ENCODE results near the gene RBM38.

Gene RBM38

DNA sequence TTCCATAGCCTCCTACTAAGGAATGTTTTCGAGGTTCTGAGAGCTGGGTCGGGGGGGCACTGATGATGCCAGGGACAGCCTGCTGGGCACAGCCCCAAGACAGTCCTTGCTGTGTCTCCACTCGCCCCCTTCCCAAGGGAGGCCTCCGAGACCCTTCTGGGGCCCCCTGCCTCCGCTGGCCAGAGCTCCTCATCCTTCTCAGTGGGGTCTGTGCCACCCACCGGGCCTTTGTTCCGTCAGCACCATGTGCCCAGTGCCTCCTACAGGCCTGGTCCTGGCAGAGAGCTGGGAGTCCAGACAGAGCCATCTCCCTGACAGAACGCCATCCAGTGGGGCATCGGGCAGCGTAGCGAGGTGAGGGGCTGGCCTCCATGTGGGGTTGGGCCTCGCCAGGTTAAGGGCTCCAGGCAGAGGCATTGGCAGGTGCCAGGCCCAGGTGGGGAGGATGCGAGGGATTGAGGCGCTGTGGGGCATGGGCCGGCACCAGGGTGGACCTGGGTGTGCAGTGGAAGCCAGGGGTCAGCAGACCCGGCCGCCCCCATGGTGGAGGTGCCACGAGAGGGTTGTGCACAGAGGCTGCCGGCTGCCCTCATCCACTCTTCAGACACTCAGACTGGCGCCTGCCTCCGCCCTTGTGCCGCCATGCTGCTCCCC is 13.3 kb downstream of the RBM38 start:
- no peak for DNase-seq (ENCODE audit: low read depth)

DNA sequence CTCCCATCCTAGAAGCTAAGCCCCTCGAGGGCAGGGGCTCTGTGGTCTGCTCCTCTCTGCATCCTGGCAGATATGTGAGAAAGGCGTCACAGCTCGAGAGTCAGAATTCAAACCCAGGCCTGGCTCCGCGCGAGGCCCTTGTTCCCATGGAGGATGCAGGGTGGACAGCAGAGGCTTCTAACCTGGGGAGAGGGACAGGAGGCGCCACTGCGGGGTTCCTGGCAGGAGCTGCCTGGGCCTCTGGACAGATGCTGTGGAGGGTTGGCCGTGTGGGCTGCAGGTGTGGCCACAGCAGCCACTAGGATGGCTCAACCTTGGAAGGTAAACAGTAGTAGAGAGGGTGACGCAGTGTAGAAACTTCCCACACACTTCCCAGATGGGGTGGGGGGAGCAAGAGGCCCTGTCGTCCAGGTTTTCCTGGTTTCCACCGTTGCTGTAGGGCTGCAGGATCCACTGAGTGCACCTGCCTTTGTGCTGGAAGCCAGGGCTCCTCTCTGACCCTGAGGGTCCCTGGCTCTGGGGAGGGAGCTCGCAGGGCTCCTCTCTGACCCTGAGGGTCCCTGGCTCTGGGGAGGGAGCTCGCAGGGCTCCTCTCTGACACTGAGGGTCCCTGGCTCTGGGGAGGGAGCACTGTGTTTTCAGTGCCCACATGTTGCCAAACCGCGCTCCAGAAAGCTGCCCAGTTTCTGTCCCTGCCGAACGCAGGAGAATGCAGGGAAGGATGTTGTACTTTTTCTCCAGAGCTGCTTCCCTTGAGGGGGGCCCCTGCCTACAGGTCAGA is 14.2 kb downstream of the RBM38 start:
- no peak for DNase-seq (ENCODE audit: low read depth)
- H3K4me3 ChIP-seq (ENCODE audit: low read length): no peak overlapping the region
- TF ChIP-seq, protein P1, sequence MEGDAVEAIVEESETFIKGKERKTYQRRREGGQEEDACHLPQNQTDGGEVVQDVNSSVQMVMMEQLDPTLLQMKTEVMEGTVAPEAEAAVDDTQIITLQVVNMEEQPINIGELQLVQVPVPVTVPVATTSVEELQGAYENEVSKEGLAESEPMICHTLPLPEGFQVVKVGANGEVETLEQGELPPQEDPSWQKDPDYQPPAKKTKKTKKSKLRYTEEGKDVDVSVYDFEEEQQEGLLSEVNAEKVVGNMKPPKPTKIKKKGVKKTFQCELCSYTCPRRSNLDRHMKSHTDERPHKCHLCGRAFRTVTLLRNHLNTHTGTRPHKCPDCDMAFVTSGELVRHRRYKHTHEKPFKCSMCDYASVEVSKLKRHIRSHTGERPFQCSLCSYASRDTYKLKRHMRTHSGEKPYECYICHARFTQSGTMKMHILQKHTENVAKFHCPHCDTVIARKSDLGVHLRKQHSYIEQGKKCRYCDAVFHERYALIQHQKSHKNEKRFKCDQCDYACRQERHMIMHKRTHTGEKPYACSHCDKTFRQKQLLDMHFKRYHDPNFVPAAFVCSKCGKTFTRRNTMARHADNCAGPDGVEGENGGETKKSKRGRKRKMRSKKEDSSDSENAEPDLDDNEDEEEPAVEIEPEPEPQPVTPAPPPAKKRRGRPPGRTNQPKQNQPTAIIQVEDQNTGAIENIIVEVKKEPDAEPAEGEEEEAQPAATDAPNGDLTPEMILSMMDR (IDR thresholded peaks at IDR 0.05; ENCODE audit: insufficient read depth, low read depth, low read length, missing control alignments): no peak

More for the DNA sequence above, 13.3 kb downstream of the RBM38 start:
- TF ChIP-seq, protein P1 (IDR thresholded peaks at IDR 0.05; ENCODE audit: insufficient read depth, low read depth, low read length, missing control alignments): no peak
- no peak overlapping the region for H3K4me3 ChIP-seq (ENCODE audit: low read length)

DNA sequence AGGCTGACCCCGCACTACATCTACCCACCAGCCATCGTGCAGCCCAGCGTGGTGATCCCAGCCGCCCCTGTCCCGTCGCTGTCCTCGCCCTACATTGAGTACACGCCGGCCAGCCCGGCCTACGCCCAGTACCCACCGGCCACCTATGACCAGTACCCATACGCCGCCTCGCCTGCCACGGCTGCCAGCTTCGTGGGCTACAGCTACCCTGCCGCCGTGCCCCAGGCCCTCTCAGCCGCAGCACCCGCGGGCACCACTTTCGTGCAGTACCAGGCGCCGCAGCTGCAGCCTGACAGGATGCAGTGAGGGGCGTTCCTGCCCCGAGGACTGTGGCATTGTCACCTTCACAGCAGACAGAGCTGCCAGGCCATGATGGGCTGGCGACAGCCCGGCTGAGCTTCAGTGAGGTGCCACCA is 16.4 kb downstream of the RBM38 start:
- DNase-seq (ENCODE audit: low read depth): no peak
- TF ChIP-seq, protein P1 (IDR thresholded peaks at IDR 0.05; ENCODE audit: insufficient read depth, low read depth, low read length, missing control alignments): no peak
- no peak overlapping the region for H3K4me3 ChIP-seq (ENCODE audit: low read length)

DNA sequence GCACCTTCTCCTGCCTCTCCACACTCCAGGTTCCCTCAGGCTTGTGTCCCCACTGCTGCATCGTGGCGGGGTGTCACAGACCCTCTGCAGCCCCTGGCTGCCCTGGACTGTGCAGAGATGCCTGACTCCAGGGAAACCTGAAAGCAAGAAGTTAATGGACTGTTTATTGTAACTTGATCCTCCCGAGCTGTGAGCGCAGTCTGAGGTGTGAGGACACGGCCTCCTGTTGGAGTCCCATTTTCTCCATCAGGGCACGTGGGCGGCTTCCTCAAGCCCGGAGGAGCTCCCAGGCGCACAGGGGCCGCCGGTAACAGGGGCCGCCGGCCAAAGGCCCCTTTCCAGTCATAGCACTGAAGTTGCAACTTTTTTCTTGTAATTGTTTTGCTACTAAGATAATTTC is 16.9 kb downstream of the RBM38 start:
- no peak for DNase-seq (ENCODE audit: low read depth)
- TF ChIP-seq, protein P1 (IDR thresholded peaks at IDR 0.05; ENCODE audit: insufficient read depth, low read depth, low read length, missing control alignments): no peak
- H3K4me3 ChIP-seq (ENCODE audit: low read length): no peak overlapping the region

DNA sequence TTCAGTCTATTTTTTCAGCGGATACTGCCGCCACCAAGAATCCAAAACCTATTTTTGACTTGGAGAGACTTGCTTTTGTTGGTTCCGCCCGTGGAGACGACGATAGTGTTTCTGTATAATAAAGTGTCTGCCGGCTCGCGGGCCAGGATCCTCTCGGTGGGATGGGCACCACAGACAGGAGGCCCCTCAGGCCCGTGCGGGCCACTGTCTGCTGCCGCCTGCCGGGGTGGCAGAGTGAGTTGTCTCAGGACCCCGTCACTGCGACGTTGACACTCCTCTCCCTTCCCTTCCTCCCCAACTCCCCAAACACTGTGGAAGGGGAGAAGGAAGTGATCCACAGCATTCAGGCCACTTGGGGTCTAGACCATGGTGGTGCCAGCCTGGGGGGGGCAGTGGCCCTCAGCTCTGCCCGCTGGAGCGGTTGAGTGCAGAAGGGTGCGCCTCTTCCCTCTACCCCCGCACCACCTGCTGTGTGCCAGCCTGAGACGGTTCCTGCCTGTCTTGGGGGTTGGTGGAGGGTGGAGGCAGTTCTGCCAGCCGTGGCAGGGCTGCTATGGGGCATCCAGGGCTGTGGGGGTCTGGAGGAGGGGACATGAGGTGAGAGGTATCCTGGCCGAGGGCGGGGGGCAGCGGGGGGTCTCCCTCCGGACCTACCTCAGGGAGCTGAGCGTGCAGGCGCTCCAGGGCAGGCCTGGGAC is 17.5 kb downstream of the RBM38 start:
- DNase-seq (ENCODE audit: low read depth): no peak
- no peak overlapping the region for H3K4me3 ChIP-seq (ENCODE audit: low read length)
- TF ChIP-seq, protein P1 (IDR thresholded peaks at IDR 0.05; ENCODE audit: insufficient read depth, low read depth, low read length, missing control alignments): no peak

DNA sequence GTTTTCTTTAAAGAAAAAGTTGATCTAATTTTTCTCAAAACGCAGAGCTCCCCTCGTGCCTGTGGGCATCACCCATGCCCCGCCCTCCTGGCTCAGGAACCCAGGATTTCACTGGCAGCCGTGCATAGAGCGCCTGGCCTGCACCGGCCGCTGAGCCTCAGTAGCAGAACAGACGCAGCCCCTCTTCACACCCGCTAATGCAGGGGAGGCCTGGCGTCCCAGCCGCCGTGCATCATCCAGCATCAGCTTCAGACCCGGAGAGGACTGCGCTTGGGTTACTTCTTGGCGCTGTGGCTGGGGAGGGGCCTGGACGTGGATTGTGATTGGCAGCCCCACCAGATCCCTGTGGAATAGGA is 18.1 kb downstream of the RBM38 start:
- TF ChIP-seq, protein P1 (IDR thresholded peaks at IDR 0.05; ENCODE audit: insufficient read depth, low read depth, low read length, missing control alignments): no peak
- no peak overlapping the region for H3K4me3 ChIP-seq (ENCODE audit: low read length)
- DNase-seq (ENCODE audit: low read depth): no peak

Data from epithelial cell of esophagus (primary cell).